Muscle of arm (tissue), 14 donors: ENCODE results near the gene MEOX2. TPM values are rescaled to one million over a fixed set of nuclear protein-coding genes. Genes with fewer than 3 reads are reported as not detected.

ENCODE experiments used
- DNase-seq: peaks from one replicate; pipeline ENCODE4 v3.0.0-alpha.2; 2013
- long read RNA-seq, 11 donors: transcript quantifications; one replicate each; lab custom pipeline, GENCODE V29; 2026
- polyA plus RNA-seq, 12 donors: library from polyadenylated mRNA; unstranded; fragments of 120-200 nt; gene quantifications; one replicate each; pipeline ENCODE4 v1.2.1, GENCODE V29; 2013; ENCODE audit not compliant: insufficient read length in 12 of 12

MEOX2 gene
- 10 to 100 TPM in 11 of 12 donors, not detected in 1; 49.1 to 96.5 (median 78.1) TPM for polyA plus RNA-seq
- long read RNA-seq, donor 1, partial matches to known transcripts: 0 of 1 reads
- long read RNA-seq, donor 1, other reads (novel, unspliced or antisense): 0 of 1 reads
- long read RNA-seq, donor 2, transcript MEOX2-201 (3 exons, 2,500 nt): major isoform, 38 of 49 reads
- long read RNA-seq, donor 2, partial matches to known transcripts: 11 of 49 reads
- long read RNA-seq, donor 2, other reads (novel, unspliced or antisense): 0 of 49 reads
- long read RNA-seq, donor 3, transcript MEOX2-201 (3 exons, 2,500 nt): major isoform, 9 of 17 reads
- long read RNA-seq, donor 3, partial matches to known transcripts: 8 of 17 reads
- long read RNA-seq, donor 3, other reads (novel, unspliced or antisense): 0 of 17 reads
- long read RNA-seq, donor 4, transcript MEOX2-201 (3 exons, 2,500 nt): major isoform, 13 of 13 reads
- long read RNA-seq, donor 4, partial matches to known transcripts: 0 of 13 reads
- long read RNA-seq, donor 4, other reads (novel, unspliced or antisense): 0 of 13 reads
- long read RNA-seq, donor 5, transcript MEOX2-201 (3 exons, 2,500 nt): major isoform, 29 of 29 reads
- long read RNA-seq, donor 5, partial matches to known transcripts: 0 of 29 reads
- long read RNA-seq, donor 5, other reads (novel, unspliced or antisense): 0 of 29 reads
- long read RNA-seq, donor 6, transcript MEOX2-201 (3 exons, 2,500 nt): major isoform, 19 of 30 reads
- long read RNA-seq, donor 6, partial matches to known transcripts: 11 of 30 reads
- long read RNA-seq, donor 6, other reads (novel, unspliced or antisense): 0 of 30 reads
- long read RNA-seq, donor 7, transcript MEOX2-201 (3 exons, 2,500 nt): major isoform, 14 of 21 reads
- long read RNA-seq, donor 7, partial matches to known transcripts: 7 of 21 reads
- long read RNA-seq, donor 7, other reads (novel, unspliced or antisense): 0 of 21 reads
- long read RNA-seq, donor 8, transcript MEOX2-201 (3 exons, 2,500 nt): major isoform, 26 of 37 reads
- long read RNA-seq, donor 8, partial matches to known transcripts: 11 of 37 reads
- long read RNA-seq, donor 8, other reads (novel, unspliced or antisense): 0 of 37 reads
- long read RNA-seq, donor 9, transcript MEOX2-201 (3 exons, 2,500 nt): major isoform, 12 of 24 reads
- long read RNA-seq, donor 9, partial matches to known transcripts: 12 of 24 reads
- long read RNA-seq, donor 9, other reads (novel, unspliced or antisense): 0 of 24 reads
- long read RNA-seq, donor 10, transcript MEOX2-201 (3 exons, 2,500 nt): major isoform, 12 of 26 reads
- long read RNA-seq, donor 10, partial matches to known transcripts: 14 of 26 reads
- long read RNA-seq, donor 10, other reads (novel, unspliced or antisense): 0 of 26 reads
- long read RNA-seq, donor 11, transcript MEOX2-201 (3 exons, 2,500 nt): major isoform, 23 of 47 reads
- long read RNA-seq, donor 11, partial matches to known transcripts: 24 of 47 reads
- long read RNA-seq, donor 11, other reads (novel, unspliced or antisense): 0 of 47 reads

- DNase-seq: peak; percentile 97
Measured at GRCh38 chr7:15686295-15686956, at the start of gene MEOX2. MEOX2 (minus strand) TSS chr7:15686683; CDS start chr7:15686402, 281 bp downstream.

DNA sequence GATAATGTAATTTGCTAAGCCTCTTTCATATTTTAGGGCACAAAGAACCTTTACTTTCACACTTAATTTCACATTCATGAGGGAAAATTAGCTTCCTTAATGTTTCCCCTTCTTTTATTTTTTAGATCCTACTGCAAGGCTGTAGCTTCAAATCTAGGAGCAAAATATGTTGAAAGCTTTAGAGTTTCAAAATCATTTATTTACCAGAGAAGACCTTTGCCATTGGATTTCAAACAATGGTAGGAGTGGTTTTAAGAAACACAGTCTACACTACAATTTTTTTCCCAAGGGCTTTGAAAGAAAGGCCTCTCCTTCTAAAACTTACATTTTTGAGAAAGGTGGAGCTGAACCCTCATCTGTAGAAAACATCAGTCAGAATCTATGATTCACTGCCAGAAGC is 43.3 kb upstream of the MEOX2 start:
- DNase-seq: no peak

- no peak for DNase-seq
Measured at GRCh38 chr7:15725051-15725450, 38.6 kb upstream of the MEOX2 start.

DNA sequence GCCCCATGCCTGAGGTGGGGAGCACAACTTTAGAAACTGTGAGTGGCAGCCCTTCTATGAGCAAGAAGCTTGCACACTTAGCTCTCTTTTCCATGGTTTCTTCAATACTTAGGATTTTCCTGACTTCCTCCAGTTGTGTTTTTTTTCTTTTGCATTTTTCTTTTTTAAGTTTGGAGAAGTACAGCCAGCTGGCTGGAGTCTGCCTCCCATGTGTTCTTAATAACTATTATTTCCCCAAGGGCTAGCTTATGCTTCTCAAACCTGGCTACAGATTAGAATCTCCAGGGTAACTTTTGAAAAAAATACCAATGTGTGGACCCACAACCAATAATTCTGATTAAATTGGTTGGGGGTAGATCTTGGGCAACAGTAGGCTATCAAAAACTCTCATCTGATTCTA is 37.4 kb upstream of the MEOX2 start:
- no peak for DNase-seq

DNA sequence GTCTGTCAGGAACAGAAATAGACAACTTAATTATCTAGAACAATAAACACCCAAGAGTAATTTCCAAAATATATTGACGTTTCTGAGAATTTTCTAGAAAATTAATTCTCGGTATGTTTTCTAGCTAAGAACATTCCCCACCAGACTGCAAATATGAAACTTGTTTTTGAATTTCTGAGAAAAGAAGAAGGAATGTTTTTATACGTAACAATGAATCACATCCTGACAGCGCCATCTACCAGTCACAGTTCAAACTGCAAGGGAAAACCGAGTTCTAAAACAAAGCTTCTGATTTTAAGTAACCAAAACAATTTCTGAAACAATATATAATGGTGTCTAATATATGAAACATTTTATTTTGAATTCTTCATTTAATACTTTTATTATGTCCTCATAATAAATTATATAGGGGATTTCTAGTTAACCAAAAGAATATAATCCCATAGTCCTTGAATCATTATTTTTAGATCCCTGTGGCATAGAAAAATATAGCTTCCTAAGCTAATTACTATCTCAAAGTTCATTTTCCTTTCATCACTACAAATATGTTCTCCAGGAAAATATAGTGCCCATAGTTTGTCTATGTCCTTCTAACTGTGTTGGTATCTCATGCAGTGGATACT is 34.5 kb upstream of the MEOX2 start:
- DNase-seq: no peak

DNA sequence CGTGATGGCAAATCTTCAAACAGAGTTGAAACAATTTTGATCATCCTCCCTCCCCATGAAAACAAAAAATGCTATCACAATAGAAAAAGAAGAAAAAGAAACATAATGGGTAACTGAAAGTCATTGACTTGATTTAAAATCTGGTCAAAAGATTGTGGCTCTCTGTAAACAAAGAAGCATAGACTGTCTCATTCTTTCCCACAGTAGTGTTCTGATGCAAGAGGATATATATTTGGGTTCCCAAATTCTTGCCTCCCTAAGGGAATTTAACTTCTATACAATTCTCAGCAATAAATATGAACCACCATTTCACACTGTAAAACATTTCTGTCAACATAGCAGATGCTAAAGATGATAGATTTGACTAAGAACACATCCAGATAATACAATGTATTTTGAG is 32.8 kb upstream of the MEOX2 start:
- DNase-seq: no peak

GRCh38 chr7:15715435-15715834 is 29.0 kb upstream of the MEOX2 start:
- DNase-seq: no peak

- no peak for DNase-seq
Measured at GRCh38 chr7:15709978-15710377, 23.5 kb upstream of the MEOX2 start.

- DNase-seq: no peak
Measured at GRCh38 chr7:15707570-15707969, 21.1 kb upstream of the MEOX2 start.

DNA sequence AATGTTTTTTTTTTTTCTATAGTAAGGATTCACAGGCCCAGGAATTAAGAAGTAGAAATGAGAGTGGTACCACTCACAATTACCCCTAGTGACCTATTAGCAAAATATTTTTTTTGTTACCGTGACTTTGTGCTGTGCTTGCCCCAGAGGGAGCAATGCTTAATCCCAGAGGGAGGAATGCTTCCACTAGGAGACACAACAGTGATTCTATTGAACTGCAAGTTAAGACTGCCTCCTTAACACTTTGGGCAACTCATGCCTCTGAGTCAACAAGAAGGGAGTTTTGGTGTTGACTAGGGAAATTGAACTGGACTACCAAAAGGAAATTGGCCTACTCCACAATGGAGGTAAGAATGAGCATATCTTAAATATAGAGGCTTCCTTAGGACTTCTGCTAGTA is 17.2 kb upstream of the MEOX2 start:
- DNase-seq: no peak

DNA sequence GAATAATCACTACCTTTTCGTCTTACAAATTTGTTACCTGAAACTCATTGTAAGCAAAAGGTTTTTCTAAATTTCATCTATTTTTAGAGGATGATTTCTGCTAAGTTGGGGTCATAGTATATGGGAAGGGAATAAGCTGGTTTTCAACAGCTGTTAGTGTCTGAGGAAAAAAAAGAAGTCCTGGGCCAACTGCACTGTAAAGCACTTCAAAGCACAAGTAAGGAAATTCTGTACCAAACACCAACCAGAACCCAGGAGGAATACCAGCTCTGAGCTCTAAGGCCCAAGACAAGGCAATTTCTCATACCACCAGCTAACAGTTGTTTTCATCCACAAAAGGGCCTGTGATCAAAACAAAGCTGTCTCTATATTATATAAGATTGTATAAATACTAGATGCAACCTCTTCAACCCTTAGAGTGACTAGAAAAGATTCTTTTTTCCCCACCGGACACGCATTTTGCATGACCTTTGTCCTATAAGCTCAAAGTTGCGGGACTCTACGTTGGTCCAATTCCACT is 6.1 kb upstream of the MEOX2 start:
- peak; percentile 15 for DNase-seq

- peak; percentile 51 for DNase-seq
Measured at GRCh38 chr7:15688911-15689310, 2.4 kb upstream of the MEOX2 start.

- peak; percentile 69 for DNase-seq
Measured at GRCh38 chr7:15688279-15688626, 1.8 kb upstream of the MEOX2 start.

DNA sequence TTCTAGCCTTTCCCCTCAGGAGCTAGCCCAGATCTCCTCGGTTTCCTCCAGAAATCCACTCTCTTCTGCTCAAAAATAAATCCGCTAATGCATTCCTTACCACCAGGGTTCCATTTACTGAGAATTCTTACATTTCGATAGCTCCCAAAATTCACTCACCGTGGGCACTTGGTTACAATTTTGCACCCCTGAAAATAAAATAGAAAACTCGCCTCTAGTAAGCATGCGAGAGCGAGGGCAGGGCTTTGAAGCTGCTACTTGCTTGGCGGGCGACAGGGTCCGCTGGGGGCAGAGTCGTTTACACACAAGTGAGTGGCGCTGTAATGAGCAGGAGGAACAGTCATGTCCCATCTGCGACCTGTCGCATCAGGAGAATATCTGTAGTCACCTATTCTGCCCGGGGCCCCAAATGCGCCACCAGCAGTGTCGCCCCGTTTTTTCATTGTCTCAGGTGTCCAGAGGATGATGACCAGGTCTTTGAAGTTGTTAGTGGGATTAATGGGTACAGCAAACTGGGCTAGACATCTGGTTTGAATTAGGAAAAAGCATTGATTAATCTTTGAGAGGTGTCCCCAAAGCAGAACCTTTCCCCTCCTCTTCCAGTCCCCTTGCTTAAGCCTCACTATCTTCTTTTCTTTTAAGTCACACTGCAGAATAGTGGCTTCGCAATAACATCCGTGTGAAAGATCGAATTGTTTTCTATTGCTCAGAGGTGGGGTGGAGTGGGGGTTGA is 1.2 kb upstream of the MEOX2 start:
- peak; percentile 68 for DNase-seq

GRCh38 chr7:15686957-15687545 is 568 bp upstream of the MEOX2 start:
- peak; percentile 66 for DNase-seq

DNA sequence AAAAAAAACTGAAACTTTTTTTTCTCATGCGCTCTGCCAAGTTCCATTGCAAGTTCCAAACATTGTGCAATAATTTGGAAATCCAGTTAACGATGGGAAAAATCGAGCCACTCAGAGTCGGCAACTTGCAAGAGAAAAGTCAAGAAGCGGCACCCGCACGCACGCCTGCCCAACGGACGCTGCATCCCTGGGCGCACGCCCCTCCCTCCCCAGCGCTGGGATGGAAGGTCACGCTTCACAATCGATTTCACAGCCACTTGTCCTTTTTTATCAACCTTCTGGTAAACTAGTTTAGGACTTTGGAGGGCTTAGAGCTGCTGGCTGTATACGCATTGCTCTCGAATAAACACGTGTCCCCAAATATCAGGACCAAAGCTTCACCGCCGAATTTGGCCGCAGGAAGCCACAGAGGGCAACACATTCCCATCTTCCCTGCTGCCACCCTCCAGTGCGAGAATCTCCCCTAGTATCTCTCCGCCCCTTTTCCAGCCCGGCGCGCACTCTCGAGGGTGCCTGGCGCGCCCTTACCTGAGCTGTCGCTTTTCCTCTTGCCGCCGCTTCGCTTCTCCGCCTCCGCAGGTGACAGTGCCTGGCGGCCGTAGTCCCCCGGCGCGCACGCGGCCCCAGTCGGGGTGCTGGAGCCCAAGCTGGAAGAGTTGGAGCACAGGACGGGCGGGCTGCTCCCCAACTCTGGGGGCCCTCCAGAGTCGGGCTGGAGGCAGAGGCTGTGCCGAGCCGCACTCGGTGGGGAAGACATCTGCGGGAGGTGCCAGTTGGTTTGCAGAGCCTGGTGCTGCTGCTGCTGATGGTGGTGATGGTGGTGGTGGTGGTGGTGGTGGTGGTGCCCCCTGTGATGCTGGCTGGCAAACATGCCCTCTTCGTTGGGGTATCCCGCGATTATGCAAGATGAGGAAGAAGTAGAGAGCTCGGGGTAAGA is 857 bp downstream of the MEOX2 start:
- no peak for DNase-seq

DNA sequence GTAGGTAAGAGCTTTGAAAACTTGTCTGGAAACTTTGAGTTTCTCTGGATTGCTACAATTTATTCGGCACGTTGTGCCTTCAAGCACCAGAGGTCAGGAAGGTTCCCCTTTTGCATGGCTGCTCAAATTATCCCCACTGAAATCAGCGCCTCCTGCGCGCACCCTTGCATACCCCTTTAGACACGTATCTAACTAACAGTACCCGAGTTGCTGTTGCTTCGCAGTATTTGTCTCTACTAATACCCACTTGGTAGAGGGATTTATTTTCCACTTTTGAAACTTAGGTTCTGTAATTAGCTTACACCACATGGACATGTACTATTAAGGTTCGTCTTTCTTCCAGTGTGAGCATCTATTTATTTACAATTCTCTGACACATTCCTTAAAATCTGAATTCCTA is 1.6 kb downstream of the MEOX2 start:
- DNase-seq: peak; percentile 77
